Right lobe of liver (tissue), 4 donors: ENCODE measurements around the gene MEGF9.
"Not testable (repeated sequence)": the region's sequence is repeated elsewhere in the genome, so short reads cannot be mapped to it uniquely, and the experiment has no call there.

Experiments
- POLR2A ChIP-seq: fragments of 450-650 bp; IDR thresholded peaks from one replicate; pipeline ENCODE4 v1.6.1; 2017; ENCODE audit warnings: antibody characterized with exemption, mild to moderate bottlenecking
- TF ChIP-seq, protein P1 (sequence below), 4 donors: fragments of 200-600 bp in 3 of 4; fragments of 450-650 bp in 1 of 4; IDR thresholded peaks; one replicate each; pipeline versions ENCODE4 v1.5.1 to v1.8.0; 2016 to 2022; ENCODE audit warnings: antibody characterized with exemption in 4 of 4, mild to moderate bottlenecking in 2 of 4
- donor health status: DM: no; HTN: no; CAD: no.
- donor health status: DM: no; HTN: no; CAD: no.
- donor health status: DM: no; HTN: yes; CAD: no.

- not testable (repeated sequence) for TF ChIP-seq POLR2A
- TF ChIP-seq, protein P1, sequence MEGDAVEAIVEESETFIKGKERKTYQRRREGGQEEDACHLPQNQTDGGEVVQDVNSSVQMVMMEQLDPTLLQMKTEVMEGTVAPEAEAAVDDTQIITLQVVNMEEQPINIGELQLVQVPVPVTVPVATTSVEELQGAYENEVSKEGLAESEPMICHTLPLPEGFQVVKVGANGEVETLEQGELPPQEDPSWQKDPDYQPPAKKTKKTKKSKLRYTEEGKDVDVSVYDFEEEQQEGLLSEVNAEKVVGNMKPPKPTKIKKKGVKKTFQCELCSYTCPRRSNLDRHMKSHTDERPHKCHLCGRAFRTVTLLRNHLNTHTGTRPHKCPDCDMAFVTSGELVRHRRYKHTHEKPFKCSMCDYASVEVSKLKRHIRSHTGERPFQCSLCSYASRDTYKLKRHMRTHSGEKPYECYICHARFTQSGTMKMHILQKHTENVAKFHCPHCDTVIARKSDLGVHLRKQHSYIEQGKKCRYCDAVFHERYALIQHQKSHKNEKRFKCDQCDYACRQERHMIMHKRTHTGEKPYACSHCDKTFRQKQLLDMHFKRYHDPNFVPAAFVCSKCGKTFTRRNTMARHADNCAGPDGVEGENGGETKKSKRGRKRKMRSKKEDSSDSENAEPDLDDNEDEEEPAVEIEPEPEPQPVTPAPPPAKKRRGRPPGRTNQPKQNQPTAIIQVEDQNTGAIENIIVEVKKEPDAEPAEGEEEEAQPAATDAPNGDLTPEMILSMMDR (IDR thresholded peaks at IDR 0.05) = not testable (repeated sequence)
Measured at GRCh38 chr9:120628925-120629497, 85.3 kb downstream of the MEGF9 start.
